ENCODE results near the gene HSPB9.

DNA sequence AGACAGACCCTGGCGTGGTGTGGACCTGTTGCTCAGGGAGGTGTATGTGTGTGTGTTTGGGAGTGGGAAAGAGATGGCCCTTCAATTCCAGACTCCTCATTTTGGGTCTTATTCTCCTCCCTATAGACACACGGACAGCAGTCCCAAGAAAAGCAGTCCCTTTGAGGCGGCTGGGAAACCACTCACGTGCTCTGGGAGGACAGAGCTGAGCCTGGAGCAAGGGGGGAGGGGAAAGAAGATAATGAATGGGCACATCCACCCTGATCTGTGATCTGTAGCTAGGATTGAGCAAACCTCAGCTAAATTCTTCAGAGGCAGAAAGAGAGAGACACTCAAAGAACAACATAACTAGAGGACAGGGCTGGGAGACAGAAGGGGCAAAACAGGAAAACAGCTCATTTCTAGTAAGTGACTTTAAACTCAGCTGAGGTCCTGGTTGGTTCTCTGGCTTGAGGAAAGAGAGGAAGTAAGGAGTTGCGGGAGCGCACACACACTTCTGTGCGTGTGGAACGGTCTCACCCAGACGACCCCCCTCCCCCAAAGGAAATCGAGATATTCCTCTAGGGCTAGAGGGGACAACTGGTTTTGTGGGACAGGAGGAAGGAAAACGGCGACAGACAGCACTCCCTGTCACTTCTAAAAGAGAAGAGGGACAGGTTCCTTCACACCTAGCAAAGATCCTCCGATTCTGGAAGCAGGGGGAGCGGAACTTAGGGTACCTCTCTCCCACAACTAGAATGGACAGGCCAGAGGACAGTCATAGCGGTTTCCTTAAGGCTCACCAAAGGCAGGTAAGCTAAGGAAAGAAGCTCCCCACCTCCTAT is 31.5 kb downstream of the HSPB9 start:
- TF ChIP-seq RBM25 (IDR thresholded peaks at IDR 0.05; ENCODE audit: low read depth, low read length, severe bottlenecking) (no peak), ZKSCAN3 (CRISPR knock-in tag; IDR thresholded peaks at IDR 0.05) (no peak), DACH1 (IDR thresholded peaks at IDR 0.05; ENCODE audit: partially characterized antibody) (no peak)
